ENCODE results near the gene RIPPLY3. TPM values are rescaled to one million over a fixed set of nuclear protein-coding genes. Genes with fewer than 3 reads are reported as not detected.
A peak's percentile ranks its signal among the peaks of the same experiment; 100 is the strongest.

RIPPLY3 gene
- total RNA-seq, 4 donors from 2014 or later: 0.21 TPM; not detected in 3

DNA sequence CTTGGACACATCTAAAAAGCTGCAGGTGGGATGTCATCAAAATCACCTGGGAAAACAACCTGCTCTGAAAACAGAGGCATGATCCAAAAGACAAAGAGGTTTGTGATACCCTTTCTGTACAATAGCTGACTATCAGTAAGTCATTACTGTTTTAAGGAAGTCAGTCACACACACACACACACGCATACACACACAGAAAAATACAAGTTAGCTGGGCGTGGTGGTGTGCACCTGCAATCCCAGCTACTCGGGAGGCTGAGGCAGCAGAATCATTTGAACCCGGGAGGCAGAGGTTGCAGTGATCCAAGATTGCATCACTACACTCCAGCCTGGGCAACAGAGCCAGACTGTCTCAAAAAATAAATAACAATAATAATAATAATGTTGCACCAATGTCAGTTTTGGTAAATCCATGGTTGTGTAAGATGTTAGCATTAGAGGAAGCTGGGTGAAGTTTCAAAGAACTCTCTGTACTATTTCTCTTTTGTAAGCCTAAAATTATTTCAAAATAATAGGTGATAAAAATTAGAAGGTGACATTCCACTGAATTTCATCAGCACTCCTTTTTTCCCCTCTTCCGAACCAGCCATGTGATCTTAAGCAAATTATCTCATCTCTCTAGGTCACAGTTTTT is 30.2 kb upstream of the RIPPLY3 start:
- Histone ChIP-seq H3K27ac (no peak overlapping the region), H3K9me3 (no peaks in the 10 kb centered on the region), H3K4me3 (no peak overlapping the region), H3K4me1 (peaks cover 34% of the 10 kb centered on the region), H3K36me3 (no peaks in the 10 kb centered on the region), H3K27me3 (no peaks in the 10 kb centered on the region)
- 73% methylated on average over 5 of the region's 5 CpGs for WGBS
- no peak for DNase-seq (ENCODE audit: low spot score in 2 of 2)
- TF ChIP-seq, protein P1, sequence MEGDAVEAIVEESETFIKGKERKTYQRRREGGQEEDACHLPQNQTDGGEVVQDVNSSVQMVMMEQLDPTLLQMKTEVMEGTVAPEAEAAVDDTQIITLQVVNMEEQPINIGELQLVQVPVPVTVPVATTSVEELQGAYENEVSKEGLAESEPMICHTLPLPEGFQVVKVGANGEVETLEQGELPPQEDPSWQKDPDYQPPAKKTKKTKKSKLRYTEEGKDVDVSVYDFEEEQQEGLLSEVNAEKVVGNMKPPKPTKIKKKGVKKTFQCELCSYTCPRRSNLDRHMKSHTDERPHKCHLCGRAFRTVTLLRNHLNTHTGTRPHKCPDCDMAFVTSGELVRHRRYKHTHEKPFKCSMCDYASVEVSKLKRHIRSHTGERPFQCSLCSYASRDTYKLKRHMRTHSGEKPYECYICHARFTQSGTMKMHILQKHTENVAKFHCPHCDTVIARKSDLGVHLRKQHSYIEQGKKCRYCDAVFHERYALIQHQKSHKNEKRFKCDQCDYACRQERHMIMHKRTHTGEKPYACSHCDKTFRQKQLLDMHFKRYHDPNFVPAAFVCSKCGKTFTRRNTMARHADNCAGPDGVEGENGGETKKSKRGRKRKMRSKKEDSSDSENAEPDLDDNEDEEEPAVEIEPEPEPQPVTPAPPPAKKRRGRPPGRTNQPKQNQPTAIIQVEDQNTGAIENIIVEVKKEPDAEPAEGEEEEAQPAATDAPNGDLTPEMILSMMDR (IDR thresholded peaks at IDR 0.05): no peak
- TF ChIP-seq POLR2A (IDR thresholded peaks at IDR 0.05) (no peak), EP300 (IDR thresholded peaks at IDR 0.05) (no peak), POLR2AphosphoS5 (IDR thresholded peaks at IDR 0.05) (no peak)

DNA sequence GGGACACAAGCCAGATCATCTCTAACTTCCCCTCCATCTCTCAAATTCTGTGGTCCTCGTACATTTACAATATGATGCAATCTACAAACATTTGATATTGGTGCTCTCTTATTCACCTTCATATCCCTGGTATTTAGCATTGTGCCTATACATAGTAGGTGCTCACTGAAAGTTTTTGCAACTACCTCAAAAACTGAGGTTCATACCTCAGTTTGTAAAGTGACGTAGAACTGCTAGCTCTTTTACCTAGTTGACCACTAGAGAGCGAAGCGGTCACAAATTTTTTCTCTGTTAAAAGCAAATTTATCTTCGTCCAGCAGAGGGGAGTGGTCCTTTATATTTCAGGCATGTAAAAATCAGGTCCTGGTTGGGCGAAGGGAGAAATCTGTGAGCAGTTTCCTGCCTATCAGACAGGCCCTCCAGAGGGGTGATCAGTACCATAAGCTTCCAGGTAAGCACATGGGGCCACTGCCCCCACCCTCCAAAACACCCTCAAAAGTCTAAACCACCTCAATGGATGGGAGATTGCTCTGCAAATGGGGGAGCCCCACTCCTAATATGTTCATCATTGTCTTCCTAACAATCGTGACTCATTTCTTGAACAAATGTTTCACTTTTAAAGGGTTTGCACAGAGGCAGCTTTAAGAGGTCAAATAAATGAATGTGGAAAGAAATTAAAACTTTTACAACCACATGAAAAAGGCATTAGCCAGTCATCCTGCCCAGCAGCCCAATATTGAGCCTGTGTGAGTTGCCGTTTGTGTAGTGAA is 29.4 kb upstream of the RIPPLY3 start:
- H3K27ac ChIP-seq: peak overlapping the region; percentile 35
- no peaks in the 10 kb centered on the region for H3K36me3 ChIP-seq
- no peak overlapping the region for H3K4me3 ChIP-seq
- 31% methylated on average over 8 of the region's 8 CpGs for WGBS
- H3K4me1 ChIP-seq: peaks cover 34% of the 10 kb centered on the region
- no peaks in the 10 kb centered on the region for H3K27me3 ChIP-seq
- no peaks in the 10 kb centered on the region for H3K9me3 ChIP-seq
- no peak for DNase-seq (ENCODE audit: low spot score in 2 of 2)
- TF ChIP-seq POLR2A (IDR thresholded peaks at IDR 0.05) (no peak), POLR2AphosphoS5 (IDR thresholded peaks at IDR 0.05) (no peak), EP300 (IDR thresholded peaks at IDR 0.05) (no peak)
- TF ChIP-seq, protein P1 (IDR thresholded peaks at IDR 0.05): peak; percentile 35 to 49

DNA sequence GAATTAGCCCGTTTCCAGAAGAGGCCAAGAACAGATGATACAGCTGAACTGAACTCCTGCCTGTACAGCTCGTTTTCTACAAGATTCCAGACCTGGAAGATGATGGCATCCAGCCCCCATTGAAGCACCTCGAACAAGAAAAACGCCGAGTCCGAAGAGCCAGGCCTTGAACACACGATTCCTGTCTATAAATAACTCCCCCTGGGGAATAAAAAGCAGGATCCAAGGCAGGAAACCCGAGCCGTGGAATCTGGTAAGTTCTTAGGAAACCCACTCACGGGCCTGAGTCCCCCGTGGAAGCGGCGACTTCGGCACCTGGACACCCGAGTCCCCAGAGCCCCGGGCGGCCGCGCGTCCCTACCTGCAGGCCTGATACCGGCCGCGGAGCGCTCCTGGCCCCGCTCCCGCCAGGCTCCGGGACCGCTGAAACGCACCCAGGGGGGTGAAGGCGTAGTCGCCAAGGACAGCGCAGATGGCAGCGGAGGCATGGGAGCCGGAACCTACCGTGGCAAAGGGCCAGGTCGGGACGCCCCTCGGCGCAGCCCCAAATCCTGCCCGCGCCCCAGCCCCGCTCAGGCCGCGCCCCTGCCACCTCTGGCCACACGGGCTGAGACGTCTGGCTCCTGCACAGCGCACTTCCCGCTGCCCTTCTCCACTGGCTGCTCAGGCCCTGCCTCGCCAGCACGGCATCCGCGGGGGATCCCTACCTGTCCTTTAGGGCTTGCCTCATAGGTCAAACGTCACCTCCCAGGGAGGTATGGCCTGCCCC is 26.0 kb upstream of the RIPPLY3 start:
- peaks cover 34% of the 10 kb centered on the region for H3K4me1 ChIP-seq
- DNase-seq (ENCODE audit: low spot score in 2 of 2): peak in 1 of 2 donors; percentile 64
- no peak for TF ChIP-seq POLR2A (IDR thresholded peaks at IDR 0.05)
- TF ChIP-seq EP300 (IDR thresholded peaks at IDR 0.05): no peak
- TF ChIP-seq, protein P1 (IDR thresholded peaks at IDR 0.05): no peak
- no peak for TF ChIP-seq POLR2AphosphoS5 (IDR thresholded peaks at IDR 0.05)
- 10% methylated on average over 17 of the region's 53 CpGs for WGBS
- H3K4me3 ChIP-seq: peak overlapping the region; percentile 63
- no peaks in the 10 kb centered on the region for H3K36me3 ChIP-seq
- no peaks in the 10 kb centered on the region for H3K27me3 ChIP-seq
- H3K9me3 ChIP-seq: no peaks in the 10 kb centered on the region
- H3K27ac ChIP-seq: peak overlapping the region; percentile 41

DNA sequence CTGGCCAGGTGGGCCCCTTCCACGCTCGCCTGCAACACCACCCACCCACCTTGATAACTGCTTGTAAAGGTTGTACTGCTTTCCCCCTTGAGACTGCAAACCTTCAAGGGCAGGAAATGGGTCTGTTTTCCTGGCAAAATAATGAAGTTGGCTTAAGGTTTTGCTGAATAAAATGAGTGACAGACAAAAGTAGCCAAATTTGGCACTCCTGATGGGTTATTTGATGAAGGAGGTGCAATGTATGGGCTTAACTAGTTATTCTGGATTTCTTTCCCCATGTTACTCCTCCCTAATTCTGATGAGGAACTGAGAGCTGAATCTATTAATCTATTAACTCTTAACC is 25.5 kb upstream of the RIPPLY3 start:
- WGBS: 10% methylated on average over 2 of the region's 2 CpGs
- Histone ChIP-seq H3K27ac (no peak overlapping the region), H3K36me3 (no peaks in the 10 kb centered on the region), H3K4me1 (peaks cover 34% of the 10 kb centered on the region), H3K27me3 (no peaks in the 10 kb centered on the region), H3K4me3 (peak overlapping the region; percentile 63), H3K9me3 (no peaks in the 10 kb centered on the region)
- TF ChIP-seq EP300 (IDR thresholded peaks at IDR 0.05) (no peak), POLR2AphosphoS5 (IDR thresholded peaks at IDR 0.05) (no peak), POLR2A (IDR thresholded peaks at IDR 0.05) (no peak)
- TF ChIP-seq, protein P1 (IDR thresholded peaks at IDR 0.05): no peak
- DNase-seq (ENCODE audit: low spot score in 2 of 2): no peak

Data from suprapubic skin (tissue), 4 donors.